IMR-90 (cell line): ENCODE results near the gene GALNT14. TPM values are rescaled to one million over a fixed set of nuclear protein-coding genes. Genes with fewer than 3 reads are reported as not detected.

Source experiments
- ATAC-seq: fragments of 200-7000 bp; cut with Tn5 transposase; 2 replicates; pipeline ENCODE4 v1.9.1; 2020; ENCODE audit warnings: low read depth, mild to moderate bottlenecking, moderate library complexity
- BruUV-seq: library from RNA; stranded (reverse); fragments of 400-500 nt; replicated peaks from 2 replicates; lab custom pipeline; 2021; lab: Mats Ljungman, UMichigan
- CTCF ChIA-PET: fragments of 300-600 bp; formaldehyde crosslinking; extraction: SDS; loops from one replicate; lab custom pipeline; 2021; ENCODE audit warnings: antibody characterized with exemption; lab: Yijun Ruan, JAX
- POLR2A ChIA-PET: fragments of 300-600 bp; sonication (Branson Sonifier 250); formaldehyde crosslinking; loops from one replicate; lab custom pipeline; 2022; ENCODE audit warnings: antibody characterized with exemption; ENCODE audit not compliant: unreplicated experiment; lab: Charles Lee
- DNase-seq: peaks from one replicate; pipeline ENCODE4 v3.0.0; 2013
- H2AFZ ChIP-seq: replicated peaks from 2 replicates; pipeline ENCODE3; 2013; ENCODE audit warnings: low read length, mild to moderate bottlenecking; ENCODE audit not compliant: poor library complexity
- H2AK5ac ChIP-seq: 2 replicates; pipeline ENCODE4 v1.6.1; 2013; ENCODE audit warnings: low read depth, low read length, inconsistent platforms
- H2AK9ac ChIP-seq: replicated peaks from 2 replicates; pipeline ENCODE3; 2013; ENCODE audit warnings: mild to moderate bottlenecking, low read depth, low read length, moderate library complexity; ENCODE audit not compliant: poor library complexity
- H2BK120ac ChIP-seq: 2 replicates; pipeline ENCODE4 v1.6.1; 2013; ENCODE audit warnings: low read depth, low read length, inconsistent platforms
- H2BK15ac ChIP-seq: 3 replicates; pipeline ENCODE4 v1.6.1; 2013; ENCODE audit warnings: low read depth, low read length, inconsistent platforms
- H2BK20ac ChIP-seq: 2 replicates; pipeline ENCODE4 v1.6.1; 2013; ENCODE audit warnings: low read depth, mild to moderate bottlenecking, inconsistent platforms, low read length, moderate library complexity
- H2BK5ac ChIP-seq: 2 replicates; pipeline ENCODE4 v1.6.1; 2013; ENCODE audit warnings: mild to moderate bottlenecking, low read depth, low read length, inconsistent platforms; ENCODE audit not compliant: poor library complexity, severe bottlenecking
- H3K14ac ChIP-seq: replicated peaks from 2 replicates; pipeline ENCODE4 v1.6.1; 2013; ENCODE audit warnings: low read depth, low read length, inconsistent platforms
- H3K18ac ChIP-seq: 2 replicates; pipeline ENCODE4 v1.6.1; 2013; ENCODE audit warnings: low read depth, low read length, control low read depth
- H3K23ac ChIP-seq: 2 replicates; pipeline ENCODE4 v1.6.1; 2013; ENCODE audit warnings: low read depth, low read length, inconsistent platforms
- H3K27ac ChIP-seq: 2 replicates; pipeline ENCODE4 v1.5.1; 2013; ENCODE audit warnings: mild to moderate bottlenecking, control low read depth, low read length; ENCODE audit not compliant: insufficient read depth
- H3K27me3 ChIP-seq: 2 replicates; pipeline ENCODE4 v1.6.1; 2013; ENCODE audit warnings: low read length; ENCODE audit not compliant: control insufficient read depth, insufficient read depth
- H3K36me3 ChIP-seq: 2 replicates; pipeline ENCODE4 v1.6.1; 2013; ENCODE audit warnings: low read length, mixed read lengths; ENCODE audit not compliant: control insufficient read depth, insufficient read depth
- H3K4ac ChIP-seq: 2 replicates; pipeline ENCODE4 v1.6.1; 2013; ENCODE audit warnings: low read depth, low read length, inconsistent platforms
- H3K4me1 ChIP-seq: 2 replicates; pipeline ENCODE4 v1.6.1; 2013; ENCODE audit warnings: low read length, mixed read lengths; ENCODE audit not compliant: control insufficient read depth, insufficient read depth
- H3K4me2 ChIP-seq: 2 replicates; pipeline ENCODE4 v1.6.1; 2013; ENCODE audit warnings: low read depth, mild to moderate bottlenecking, control low read depth, low read length, moderate library complexity
- H3K4me3 ChIP-seq: 2 replicates; pipeline ENCODE4 v1.5.1; 2013; ENCODE audit warnings: low read depth, mild to moderate bottlenecking, control low read depth, low read length, moderate library complexity; ENCODE audit not compliant: insufficient read depth
- H3K56ac ChIP-seq: 2 replicates; pipeline ENCODE4 v1.6.1; 2013; ENCODE audit warnings: low read length, inconsistent platforms; ENCODE audit not compliant: insufficient read depth; ENCODE audit errors: extremely low read depth
- H3K79me1 ChIP-seq, 2 experiments: 2 replicates each; pipeline ENCODE4 v1.6.1; 2013; ENCODE audit warnings: low read length in 2 of 2, inconsistent platforms in 1 of 2, low read depth in 1 of 2
- H3K9ac ChIP-seq: 2 replicates; pipeline ENCODE4 v1.6.1; 2013; ENCODE audit warnings: low read depth, low read length, control low read depth
- H3K9me1 ChIP-seq: 2 replicates; pipeline ENCODE4 v1.6.1; 2013; ENCODE audit warnings: low read length, inconsistent platforms; ENCODE audit not compliant: insufficient read depth
- H3K9me3 ChIP-seq: 2 replicates; pipeline ENCODE4 v1.6.1; 2013; ENCODE audit warnings: low read length; ENCODE audit not compliant: control insufficient read depth, insufficient read depth
- H4K20me1 ChIP-seq: 2 replicates; pipeline ENCODE4 v1.6.1; 2013; ENCODE audit warnings: low read length, inconsistent platforms; ENCODE audit not compliant: insufficient read depth
- H4K5ac ChIP-seq: 2 replicates; pipeline ENCODE4 v1.6.1; 2013; ENCODE audit warnings: mild to moderate bottlenecking, low read depth, low read length, control low read depth
- H4K8ac ChIP-seq, 2 experiments: 2 replicates each; pipeline ENCODE4 v1.6.1; 2013; ENCODE audit warnings: low read depth in 2 of 2, low read length in 2 of 2, control low read depth in 1 of 2, inconsistent platforms in 1 of 2
- H4K91ac ChIP-seq: 2 replicates; pipeline ENCODE4 v1.6.1; 2013; ENCODE audit warnings: low read depth, low read length, inconsistent platforms; ENCODE audit not compliant: insufficient read depth
- BHLHE40 ChIP-seq: fragments of 150-350 bp; IDR thresholded peaks from 2 replicates; pipeline ENCODE4 v1.6.1; 2016; ENCODE audit warnings: mild to moderate bottlenecking, low read depth, low read length
- CEBPB ChIP-seq: IDR thresholded peaks from 2 replicates; pipeline ENCODE4 v1.6.1; 2012; ENCODE audit warnings: low read depth, low read length, improper control_type of control experiment
- FOS ChIP-seq: fragments of 150-350 bp; IDR thresholded peaks from 2 replicates; pipeline ENCODE4 v1.6.1; 2016; ENCODE audit warnings: low read depth, low read length
- MAFK ChIP-seq: IDR thresholded peaks from 2 replicates; pipeline ENCODE4 v1.6.1; 2012; ENCODE audit warnings: low read depth, low read length, improper control_type of control experiment
- MAZ ChIP-seq: IDR thresholded peaks from 2 replicates; pipeline ENCODE4 v1.6.1; 2012; ENCODE audit warnings: low read depth, mild to moderate bottlenecking, low read length, improper control_type of control experiment, moderate library complexity, borderline replicate concordance
- MXI1 ChIP-seq: IDR thresholded peaks from 2 replicates; pipeline ENCODE4 v1.6.1; 2012; ENCODE audit warnings: low read depth, mild to moderate bottlenecking, low read length, moderate library complexity, borderline replicate concordance
- RAD21 ChIP-seq: IDR thresholded peaks from 2 replicates; pipeline ENCODE4 v1.6.1; 2012; ENCODE audit warnings: low read length, improper control_type of control experiment
- RCOR1 ChIP-seq: IDR thresholded peaks from 2 replicates; pipeline ENCODE4 v1.6.1; 2012; ENCODE audit warnings: mild to moderate bottlenecking, low read length, improper control_type of control experiment; ENCODE audit not compliant: insufficient replicate concordance
- RFX5 ChIP-seq: IDR thresholded peaks from 2 replicates; pipeline ENCODE4 v1.8.0; 2012; ENCODE audit warnings: low read depth, mild to moderate bottlenecking, low read length, moderate library complexity
- SMC3 ChIP-seq: fragments of 150-350 bp; IDR thresholded peaks from 2 replicates; pipeline ENCODE4 v1.6.1; 2016; ENCODE audit warnings: low read depth, mild to moderate bottlenecking, antibody characterized with exemption, low read length, moderate library complexity
- USF2 ChIP-seq: fragments of 150-350 bp; IDR thresholded peaks from 2 replicates; pipeline ENCODE4 v1.6.1; 2017; ENCODE audit warnings: mild to moderate bottlenecking, antibody characterized with exemption, low read length, low read depth
- WGBS, 2 experiments: methylation state at CpG; one replicate each; pipeline versions ENCODE4 v1.1.5 to v1.1.7; 2013; ENCODE audit warnings: missing lambda C conversion rate in 2 of 2; ENCODE audit not compliant: insufficient read length in 1 of 2; ENCODE audit errors: extremely low coverage in 2 of 2; 5-methylcytosine and 5-hydroxymethylcytosine counted together
- dilution Hi-C: fragments of 300-500 bp; cut with HindIII; formaldehyde crosslinking; loops from one replicate; pipeline ENCODE4 v1.14.3; 2018; ENCODE audit warnings: low sequenced_read_pairs; ENCODE audit not compliant: unreplicated experiment
- in situ Hi-C: fragments of 300-500 bp; cut with MboI; formaldehyde crosslinking; loops from 3 replicates; pipeline ENCODE4 v1.14.3; 2019; ENCODE audit warnings: low sequenced_read_pairs, inconsistent platforms, mixed read lengths
- intact Hi-C: fragments of 100-400 bp; cut with micrococcal nuclease; formaldehyde crosslinking; loops from 2 replicates; pipeline ENCODE4 v1.10.0; 2022
- polyA plus RNA-seq, 3 experiments: library from polyadenylated mRNA; depleted of rRNA; stranded (reverse); fragments of >200 nt; gene quantifications; 2 replicates each; pipeline ENCODE4 v1.2.3, GENCODE V29; 2012; ENCODE audit warnings: low replicate concordance in 1 of 3
- total RNA-seq: library from RNA; depleted of rRNA; stranded (reverse); fragments of >200 nt; gene quantifications from 2 replicates; pipeline ENCODE4 v1.2.3, GENCODE V29; 2012
- TF ChIP-seq, protein P1 (sequence below): conservative IDR thresholded peaks from 2 replicates; pipeline ENCODE4 v1.5.1; 2012; ENCODE audit warnings: mild to moderate bottlenecking, low read depth, low read length, improper control_type of control experiment

The GALNT14 gene
- total and polyA plus RNA-seq, 2 of the 4 experiments (the other 2 are of a cell fraction): 0.15 to 0.18 TPM

- Histone ChIP-seq H3K36me3 (no peaks in the 10 kb centered on the region), H3K18ac (no peak overlapping the region), H3K9me1 (no peaks in the 10 kb centered on the region), H2AFZ (no peak overlapping the region), H3K4ac (no peak overlapping the region), H3K27me3 (no peaks in the 10 kb centered on the region; the same call in 1 of the 2 replicates), H3K4me3 (no peak overlapping the region), H2AK9ac (no peak overlapping the region), H4K20me1 (no peaks in the 10 kb centered on the region), H3K9me3 (no peaks in the 10 kb centered on the region), H3K4me2 (no peak overlapping the region), H2BK5ac (no peak overlapping the region), H3K56ac (no peak overlapping the region), H3K14ac (no peak overlapping the region), H2BK15ac (no peak overlapping the region), H3K79me1 (no peaks in the 10 kb centered on the region), H3K23ac (no peak overlapping the region), H2AK5ac (no peak overlapping the region), H3K4me1 (no peaks in the 10 kb centered on the region), H4K91ac (no peak overlapping the region), H2BK20ac (no peak overlapping the region), H3K27ac (no peak overlapping the region), H2BK120ac (no peak overlapping the region), H3K9ac (no peak overlapping the region), H4K5ac (no peak overlapping the region), H4K8ac (no peak overlapping the region)
- ChIA-PET POLR2A (no interaction called here), CTCF (no interaction called here)
- ATAC-seq (no peak), DNase-seq (no peak)
- intact Hi-C loops: no loop called here
- TF ChIP-seq MXI1: no peak
- no peak for TF ChIP-seq RAD21
- TF ChIP-seq SMC3: no peak
- TF ChIP-seq RCOR1: no peak
- TF ChIP-seq CEBPB: no peak
- TF ChIP-seq RFX5: no peak
- TF ChIP-seq MAFK: no peak
- TF ChIP-seq, protein P1, sequence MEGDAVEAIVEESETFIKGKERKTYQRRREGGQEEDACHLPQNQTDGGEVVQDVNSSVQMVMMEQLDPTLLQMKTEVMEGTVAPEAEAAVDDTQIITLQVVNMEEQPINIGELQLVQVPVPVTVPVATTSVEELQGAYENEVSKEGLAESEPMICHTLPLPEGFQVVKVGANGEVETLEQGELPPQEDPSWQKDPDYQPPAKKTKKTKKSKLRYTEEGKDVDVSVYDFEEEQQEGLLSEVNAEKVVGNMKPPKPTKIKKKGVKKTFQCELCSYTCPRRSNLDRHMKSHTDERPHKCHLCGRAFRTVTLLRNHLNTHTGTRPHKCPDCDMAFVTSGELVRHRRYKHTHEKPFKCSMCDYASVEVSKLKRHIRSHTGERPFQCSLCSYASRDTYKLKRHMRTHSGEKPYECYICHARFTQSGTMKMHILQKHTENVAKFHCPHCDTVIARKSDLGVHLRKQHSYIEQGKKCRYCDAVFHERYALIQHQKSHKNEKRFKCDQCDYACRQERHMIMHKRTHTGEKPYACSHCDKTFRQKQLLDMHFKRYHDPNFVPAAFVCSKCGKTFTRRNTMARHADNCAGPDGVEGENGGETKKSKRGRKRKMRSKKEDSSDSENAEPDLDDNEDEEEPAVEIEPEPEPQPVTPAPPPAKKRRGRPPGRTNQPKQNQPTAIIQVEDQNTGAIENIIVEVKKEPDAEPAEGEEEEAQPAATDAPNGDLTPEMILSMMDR: no peak
- no peak for TF ChIP-seq FOS
- no peak for TF ChIP-seq USF2
- no peak for TF ChIP-seq BHLHE40
- TF ChIP-seq MAZ: no peak
- dilution Hi-C loops: no loop called here
- no CpG with 5 or more reads among the region's 6 CpGs for WGBS, 2 experiments
- in situ Hi-C loops: no loop called here
- no TSS peak for BruUV-seq
These were observed 84.1 kb downstream of the GALNT14 start for GRCh38 chr2:31053929-31054782.
